ENCODE measurements around the gene CD99. TPM values are rescaled to one million over a fixed set of nuclear protein-coding genes. Genes with fewer than 3 reads are reported as not detected.

CD99 gene
- total RNA-seq, 1 donor from 2014 or later, result 362 TPM

GRCh38 chrX:2700405-2701320 lies 9.6 kb downstream of the CD99 start:
- peaks cover 40% of the 10 kb centered on the region for H3K4me1 Mint-ChIP-seq (ENCODE audit: low read depth)
- TF ChIP-seq CTCF (IDR thresholded peaks at IDR 0.05; ENCODE audit: unreplicated experiment), result no peak
- H3K4me3 Mint-ChIP-seq (ENCODE audit: low read depth), result no peak overlapping the region
- no peaks in the 10 kb centered on the region for H3K27me3 Mint-ChIP-seq
- H3K27ac Mint-ChIP-seq, result peak overlapping the region; percentile 33
- DNase-seq (ENCODE audit: low spot score, unreplicated experiment), result no peak
- peaks cover 25% of the 10 kb centered on the region for H3K36me3 Mint-ChIP-seq (ENCODE audit: insufficient read depth)
- peaks cover 7% of the 10 kb centered on the region for H3K9me3 Mint-ChIP-seq (ENCODE audit: low read depth)

GRCh38 chrX:2701600-2701999 lies 10.5 kb downstream of the CD99 start:
- H3K36me3 Mint-ChIP-seq (ENCODE audit: insufficient read depth), result peaks cover 24% of the 10 kb centered on the region
- no peaks in the 10 kb centered on the region for H3K27me3 Mint-ChIP-seq
- peaks cover 7% of the 10 kb centered on the region for H3K9me3 Mint-ChIP-seq (ENCODE audit: low read depth)
- no peak for DNase-seq (ENCODE audit: low spot score, unreplicated experiment)
- H3K27ac Mint-ChIP-seq, result peak overlapping the region; percentile 42
- H3K4me3 Mint-ChIP-seq (ENCODE audit: low read depth), result no peak overlapping the region
- H3K4me1 Mint-ChIP-seq (ENCODE audit: low read depth), result peaks cover 36% of the 10 kb centered on the region
- TF ChIP-seq CTCF (IDR thresholded peaks at IDR 0.05; ENCODE audit: unreplicated experiment), result no peak

- Mint-ChIP-seq H3K27ac (peak overlapping the region; percentile 31), H3K4me1 (ENCODE audit: low read depth) (peaks cover 42% of the 10 kb centered on the region), H3K4me3 (ENCODE audit: low read depth) (no peak overlapping the region), H3K9me3 (ENCODE audit: low read depth) (peaks cover 7% of the 10 kb centered on the region), H3K27me3 (no peaks in the 10 kb centered on the region), H3K36me3 (ENCODE audit: insufficient read depth) (peaks cover 17% of the 10 kb centered on the region)
- no peak for TF ChIP-seq CTCF (IDR thresholded peaks at IDR 0.05; ENCODE audit: unreplicated experiment)
- no peak for DNase-seq (ENCODE audit: low spot score, unreplicated experiment)
Observed at GRCh38 chrX:2703991-2704369, 12.9 kb downstream of the CD99 start.

GRCh38 chrX:2705046-2705832 lies 14.1 kb downstream of the CD99 start:
- H3K36me3 Mint-ChIP-seq (ENCODE audit: insufficient read depth), result peaks cover 11% of the 10 kb centered on the region
- no peak for TF ChIP-seq CTCF (IDR thresholded peaks at IDR 0.05; ENCODE audit: unreplicated experiment)
- no peak overlapping the region for H3K4me3 Mint-ChIP-seq (ENCODE audit: low read depth)
- H3K4me1 Mint-ChIP-seq (ENCODE audit: low read depth), result peaks cover 50% of the 10 kb centered on the region
- peaks cover 5% of the 10 kb centered on the region for H3K9me3 Mint-ChIP-seq (ENCODE audit: low read depth)
- no peaks in the 10 kb centered on the region for H3K27me3 Mint-ChIP-seq
- H3K27ac Mint-ChIP-seq, result no peak overlapping the region
- no peak for DNase-seq (ENCODE audit: low spot score, unreplicated experiment)

GRCh38 chrX:2707334-2707760 lies 16.3 kb downstream of the CD99 start:
- Mint-ChIP-seq H3K27me3 (no peaks in the 10 kb centered on the region), H3K4me3 (ENCODE audit: low read depth) (no peak overlapping the region), H3K36me3 (ENCODE audit: insufficient read depth) (peaks cover 8% of the 10 kb centered on the region), H3K27ac (peak overlapping the region; percentile 78), H3K9me3 (ENCODE audit: low read depth) (no peaks in the 10 kb centered on the region), H3K4me1 (ENCODE audit: low read depth) (peaks cover 50% of the 10 kb centered on the region)
- no peak for DNase-seq (ENCODE audit: low spot score, unreplicated experiment)
- no peak for TF ChIP-seq CTCF (IDR thresholded peaks at IDR 0.05; ENCODE audit: unreplicated experiment)
